ENCODE data around the gene PARN.

Gene PARN

DNA sequence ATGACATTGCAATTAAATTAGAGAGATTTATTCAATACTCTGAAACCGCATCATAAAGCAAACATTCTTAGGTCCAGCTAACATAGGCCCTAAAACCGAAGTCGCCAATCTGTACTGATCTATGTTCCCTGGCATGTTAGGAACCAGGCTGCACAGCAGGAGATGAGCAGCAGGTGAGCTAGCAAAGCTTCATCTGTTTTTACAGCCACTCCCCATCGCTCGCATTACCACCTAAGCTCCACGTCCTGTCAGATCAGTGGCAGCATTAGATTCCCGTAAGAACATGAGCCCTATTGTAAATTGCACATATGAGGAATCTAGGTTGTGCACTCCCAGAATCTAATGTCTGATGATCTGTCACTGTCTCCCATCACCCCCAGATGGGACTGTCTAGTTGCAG lies 91.5 kb downstream of the PARN start:
- DNase-seq (ENCODE audit: insufficient read length, low spot score) (no peak), FAIRE-seq (no peak)
- TF ChIP-seq POU2F2 (IDR thresholded peaks at IDR 0.05; ENCODE audit: low read depth, low read length): no peak

GRCh38 chr16:14531613-14532012 lies 98.4 kb downstream of the PARN start:
- no peak for TF ChIP-seq PAX5 (IDR thresholded peaks at IDR 0.05; ENCODE audit: insufficient read depth, low read length, severe bottlenecking)
- no peak for TF ChIP-seq TAF1 (IDR thresholded peaks at IDR 0.05; ENCODE audit: low read depth, low read length)
- no peak for TF ChIP-seq POU2F2 (IDR thresholded peaks at IDR 0.05; ENCODE audit: low read depth, low read length)
- TF ChIP-seq POLR2AphosphoS5 (IDR thresholded peaks at IDR 0.05; ENCODE audit: low read depth, low read length): no peak
- TF ChIP-seq SPI1 (IDR thresholded peaks at IDR 0.05; ENCODE audit: low read depth, low read length): no peak
- no peak for TF ChIP-seq POLR2A (IDR thresholded peaks at IDR 0.05; ENCODE audit: low read depth, low read length)
- FAIRE-seq (no peak), DNase-seq (ENCODE audit: insufficient read length, low spot score) (no peak)

DNA sequence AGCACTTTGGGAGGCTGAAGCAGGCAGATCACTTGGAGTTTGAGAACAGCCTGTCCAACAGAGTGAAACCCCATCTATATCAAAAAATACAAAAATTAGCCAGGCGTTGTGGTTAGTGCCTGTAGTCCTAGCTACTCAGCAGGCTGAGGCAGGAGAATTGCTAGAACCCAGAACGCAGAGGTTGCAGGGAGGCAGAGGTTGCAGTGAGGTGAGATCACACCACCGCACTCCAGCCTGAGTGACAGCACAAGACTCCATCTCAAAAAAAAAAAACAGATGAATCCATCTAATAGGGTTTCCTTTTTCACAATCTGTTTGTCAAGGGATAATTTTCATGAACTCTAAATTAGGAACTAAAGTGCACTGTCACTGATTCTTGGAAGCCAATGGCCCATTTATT lies 99.0 kb downstream of the PARN start:
- TF ChIP-seq TAF1 (IDR thresholded peaks at IDR 0.05; ENCODE audit: low read depth, low read length) (no peak), SPI1 (IDR thresholded peaks at IDR 0.05; ENCODE audit: low read depth, low read length) (no peak), PAX5 (IDR thresholded peaks at IDR 0.05; ENCODE audit: insufficient read depth, low read length, severe bottlenecking) (no peak), POU2F2 (IDR thresholded peaks at IDR 0.05; ENCODE audit: low read depth, low read length) (no peak), POLR2AphosphoS5 (IDR thresholded peaks at IDR 0.05; ENCODE audit: low read depth, low read length) (no peak), POLR2A (IDR thresholded peaks at IDR 0.05; ENCODE audit: low read depth, low read length) (no peak)
- DNase-seq (ENCODE audit: insufficient read length, low spot score): no peak
- no peak for FAIRE-seq

- DNase-seq (ENCODE audit: insufficient read length, low spot score) (no peak), FAIRE-seq (no peak)
- TF ChIP-seq TAF1 (IDR thresholded peaks at IDR 0.05; ENCODE audit: low read depth, low read length) (no peak), POLR2AphosphoS5 (IDR thresholded peaks at IDR 0.05; ENCODE audit: low read depth, low read length) (no peak), PAX5 (IDR thresholded peaks at IDR 0.05; ENCODE audit: insufficient read depth, low read length, severe bottlenecking) (no peak), SPI1 (IDR thresholded peaks at IDR 0.05; ENCODE audit: low read depth, low read length) (no peak), POLR2A (IDR thresholded peaks at IDR 0.05; ENCODE audit: low read depth, low read length) (no peak), POU2F2 (IDR thresholded peaks at IDR 0.05; ENCODE audit: low read depth, low read length) (no peak)
Observed at GRCh38 chr16:14530046-14530445, 100.0 kb downstream of the PARN start.

DNA sequence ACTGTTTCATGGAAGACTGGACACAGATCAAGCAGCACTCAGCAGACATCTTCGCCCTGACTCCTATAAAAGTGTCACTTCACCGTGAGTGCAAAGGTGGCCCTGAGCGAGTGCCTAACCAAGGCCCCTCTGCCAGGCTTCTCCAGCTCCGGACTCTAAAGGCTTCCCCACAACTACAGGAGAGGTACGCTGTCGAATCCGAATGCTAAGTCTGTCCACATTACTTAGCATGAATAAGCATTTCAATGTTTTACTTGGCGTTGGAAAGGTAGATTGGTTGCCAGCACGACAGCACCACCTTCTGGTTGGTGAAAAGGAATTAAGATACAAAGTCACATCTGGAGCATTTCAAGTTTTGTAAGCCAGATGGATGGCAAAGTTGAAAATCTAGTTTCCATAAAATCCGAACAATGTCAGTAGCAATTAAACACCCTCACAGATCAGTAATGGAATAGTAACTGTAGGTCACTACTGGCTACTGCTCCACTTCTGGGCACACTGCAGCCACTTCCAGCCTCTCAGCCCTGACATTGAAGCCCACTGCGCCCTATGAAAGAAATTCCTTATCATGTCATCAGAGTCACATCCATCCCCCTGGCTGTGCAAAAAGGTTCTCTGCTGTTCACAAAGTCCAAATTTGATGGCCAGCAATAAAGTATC lies 100.9 kb downstream of the PARN start:
- FAIRE-seq (peak; percentile 94), DNase-seq (ENCODE audit: insufficient read length, low spot score) (peak; percentile 20)

GRCh38 chr16:14528306-14528705 lies 101.8 kb downstream of the PARN start:
- FAIRE-seq: no peak
- DNase-seq (ENCODE audit: insufficient read length, low spot score): no peak
- TF ChIP-seq SPI1 (IDR thresholded peaks at IDR 0.05; ENCODE audit: low read depth, low read length) (no peak), POU2F2 (IDR thresholded peaks at IDR 0.05; ENCODE audit: low read depth, low read length) (no peak), PAX5 (IDR thresholded peaks at IDR 0.05; ENCODE audit: insufficient read depth, low read length, severe bottlenecking) (no peak), POLR2AphosphoS5 (IDR thresholded peaks at IDR 0.05; ENCODE audit: low read depth, low read length) (no peak), TAF1 (IDR thresholded peaks at IDR 0.05; ENCODE audit: low read depth, low read length) (no peak), POLR2A (IDR thresholded peaks at IDR 0.05; ENCODE audit: low read depth, low read length) (no peak)

More for the DNA sequence above, 100.9 kb downstream of the PARN start:
- TF ChIP-seq POLR2A (IDR thresholded peaks at IDR 0.05; ENCODE audit: low read depth, low read length): no peak
- TF ChIP-seq POU2F2 (IDR thresholded peaks at IDR 0.05; ENCODE audit: low read depth, low read length): 0 out of 2 replicates have a peak, but pooled peaks have one; percentile 51
- no peak for TF ChIP-seq TAF1 (IDR thresholded peaks at IDR 0.05; ENCODE audit: low read depth, low read length)
- TF ChIP-seq POLR2AphosphoS5 (IDR thresholded peaks at IDR 0.05; ENCODE audit: low read depth, low read length): no peak
- TF ChIP-seq SPI1 (IDR thresholded peaks at IDR 0.05; ENCODE audit: low read depth, low read length): no peak

DNA sequence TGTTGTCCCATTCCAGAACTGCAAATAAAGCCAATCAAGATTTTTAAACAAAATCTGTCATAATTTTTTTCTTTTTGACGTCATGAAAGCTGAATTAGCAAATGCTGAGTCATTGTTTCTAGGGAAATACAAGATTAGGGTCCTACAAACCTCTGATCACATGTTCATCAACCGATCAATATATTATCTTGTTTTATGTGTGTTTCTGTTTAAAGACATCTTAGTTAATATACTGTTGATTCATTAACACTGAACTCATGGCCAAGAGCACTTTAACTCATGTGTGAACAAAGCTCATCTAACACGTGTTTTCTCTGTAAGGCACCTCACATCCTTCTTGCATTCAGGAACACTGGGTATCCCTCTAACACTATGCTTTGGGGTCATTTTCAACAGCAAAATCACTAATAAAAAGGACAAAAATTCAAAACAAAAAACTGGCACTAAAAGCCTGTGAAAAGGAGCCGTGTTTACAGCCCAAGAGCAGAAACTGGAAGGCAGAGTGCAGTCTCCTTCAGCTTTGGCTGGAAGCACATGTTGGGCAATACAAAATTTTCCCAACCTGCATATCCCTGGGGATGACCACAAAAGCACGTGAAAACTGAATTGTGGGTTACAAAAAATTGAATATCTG lies 102.5 kb downstream of the PARN start:
- FAIRE-seq: peak; percentile 48

DNA sequence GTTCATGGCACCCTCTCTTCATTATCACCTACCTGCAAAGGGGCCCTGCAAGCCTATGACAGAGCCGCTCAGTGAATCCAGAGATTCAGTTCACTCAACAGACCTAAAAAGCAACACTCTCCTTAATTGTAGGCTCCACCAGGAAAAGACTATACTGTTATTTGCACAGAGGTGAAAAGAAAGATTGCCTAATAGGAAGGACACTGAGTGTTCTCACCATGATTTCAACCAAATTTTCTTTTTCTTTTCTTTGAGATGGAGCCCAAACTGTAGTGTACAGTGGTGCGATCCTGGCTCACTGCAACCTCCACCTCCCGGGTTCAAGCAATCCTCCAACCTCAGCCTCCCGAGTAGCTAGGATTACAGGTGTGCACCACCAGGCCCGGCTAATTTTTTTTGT lies 104.5 kb downstream of the PARN start:
- no peak for TF ChIP-seq PAX5 (IDR thresholded peaks at IDR 0.05; ENCODE audit: insufficient read depth, low read length, severe bottlenecking)
- FAIRE-seq (no peak), DNase-seq (ENCODE audit: insufficient read length, low spot score) (no peak)

More for the DNA sequence above, 102.5 kb downstream of the PARN start:
- no peak for DNase-seq (ENCODE audit: insufficient read length, low spot score)
- no peak for TF ChIP-seq POLR2AphosphoS5 (IDR thresholded peaks at IDR 0.05; ENCODE audit: low read depth, low read length)
- TF ChIP-seq PAX5 (IDR thresholded peaks at IDR 0.05; ENCODE audit: insufficient read depth, low read length, severe bottlenecking): no peak
- no peak for TF ChIP-seq TAF1 (IDR thresholded peaks at IDR 0.05; ENCODE audit: low read depth, low read length)
- TF ChIP-seq POLR2A (IDR thresholded peaks at IDR 0.05; ENCODE audit: low read depth, low read length): no peak
- TF ChIP-seq POU2F2 (IDR thresholded peaks at IDR 0.05; ENCODE audit: low read depth, low read length): no peak
- no peak for TF ChIP-seq SPI1 (IDR thresholded peaks at IDR 0.05; ENCODE audit: low read depth, low read length)

- FAIRE-seq: no peak
- TF ChIP-seq TAF1 (IDR thresholded peaks at IDR 0.05; ENCODE audit: low read depth, low read length) (no peak), PAX5 (IDR thresholded peaks at IDR 0.05; ENCODE audit: insufficient read depth, low read length, severe bottlenecking) (no peak), POU2F2 (IDR thresholded peaks at IDR 0.05; ENCODE audit: low read depth, low read length) (no peak), SPI1 (IDR thresholded peaks at IDR 0.05; ENCODE audit: low read depth, low read length) (no peak), POLR2A (IDR thresholded peaks at IDR 0.05; ENCODE audit: low read depth, low read length) (no peak), POLR2AphosphoS5 (IDR thresholded peaks at IDR 0.05; ENCODE audit: low read depth, low read length) (no peak)
- DNase-seq (ENCODE audit: insufficient read length, low spot score): no peak
Observed at GRCh38 chr16:14524979-14525378, 105.1 kb downstream of the PARN start.

DNA sequence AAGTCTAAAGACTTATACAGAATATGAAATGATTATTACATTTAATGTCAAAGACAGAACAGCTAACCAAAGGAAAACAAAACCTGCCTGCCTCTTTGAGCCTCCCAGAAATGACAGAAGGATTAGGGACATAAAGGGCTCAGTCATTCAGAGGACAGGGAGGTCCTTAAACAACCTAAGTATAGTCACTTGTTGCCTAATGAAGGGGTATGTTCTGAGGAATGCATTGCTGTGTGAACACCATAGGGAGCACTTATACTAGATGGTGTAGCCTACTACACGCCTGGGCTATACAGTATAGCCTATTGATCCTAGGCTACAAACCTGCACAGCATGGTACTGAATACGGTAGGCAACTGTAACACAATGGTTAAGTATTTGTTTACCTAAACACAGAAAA lies 106.4 kb downstream of the PARN start:
- no peak for DNase-seq (ENCODE audit: insufficient read length, low spot score)
- FAIRE-seq: no peak
- no peak for TF ChIP-seq TAF1 (IDR thresholded peaks at IDR 0.05; ENCODE audit: low read depth, low read length)
- TF ChIP-seq SPI1 (IDR thresholded peaks at IDR 0.05; ENCODE audit: low read depth, low read length): no peak
- no peak for TF ChIP-seq POU2F2 (IDR thresholded peaks at IDR 0.05; ENCODE audit: low read depth, low read length)
- no peak for TF ChIP-seq POLR2AphosphoS5 (IDR thresholded peaks at IDR 0.05; ENCODE audit: low read depth, low read length)
- TF ChIP-seq POLR2A (IDR thresholded peaks at IDR 0.05; ENCODE audit: low read depth, low read length): no peak
- no peak for TF ChIP-seq PAX5 (IDR thresholded peaks at IDR 0.05; ENCODE audit: insufficient read depth, low read length, severe bottlenecking)
